ENCODE measurements around the gene SDC1. TPM values are rescaled to one million over a fixed set of nuclear protein-coding genes. Genes with fewer than 3 reads are reported as not detected.

SDC1 gene
- polyA plus RNA-seq, 1 experiment, result 17.9 TPM

DNA sequence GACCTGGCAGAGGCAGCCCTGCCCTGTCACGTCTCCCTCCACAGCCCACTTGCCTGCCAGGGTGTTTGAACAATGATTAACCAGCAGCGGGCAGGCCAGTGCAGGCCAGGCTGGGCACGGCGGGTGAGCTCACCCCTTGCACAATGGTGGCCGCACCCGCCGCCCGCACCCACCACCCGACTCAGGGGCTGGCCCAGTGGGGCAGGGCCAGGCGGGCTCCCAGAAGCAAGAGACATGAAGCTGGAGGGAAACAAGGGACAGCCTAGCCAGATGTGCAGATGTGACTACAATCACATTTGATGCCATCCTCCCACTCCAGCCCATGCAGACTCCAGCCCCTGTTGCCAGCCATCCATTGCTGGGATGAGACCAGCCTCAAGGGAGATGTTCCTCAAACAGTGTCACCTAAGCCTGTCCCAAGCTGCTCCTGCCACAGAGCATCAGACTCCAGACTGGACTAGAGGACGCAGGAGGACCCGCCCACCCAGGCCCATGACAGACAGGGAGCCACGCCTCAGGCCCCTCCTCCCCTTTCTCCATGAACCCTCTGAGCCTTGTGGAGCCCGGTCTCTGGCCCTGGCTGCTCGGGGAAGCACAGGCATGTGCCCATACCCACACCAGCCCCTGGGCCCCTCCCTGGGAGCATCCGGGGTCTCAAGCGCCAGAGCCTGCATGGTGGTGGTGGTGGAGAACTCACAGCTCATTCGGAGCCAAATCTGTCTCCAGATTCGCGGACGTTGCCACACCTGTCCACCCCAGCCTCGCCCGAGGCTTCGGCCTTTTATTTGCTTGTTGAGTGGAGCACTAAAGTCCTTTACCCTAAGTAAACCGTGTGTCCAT lies 45.0 kb downstream of the SDC1 start:
- Histone ChIP-seq H3K9me3 (ENCODE audit: control insufficient read depth, insufficient read depth, low read length) (no peaks in the 10 kb centered on the region; the same call in 1 of the 2 replicates), H3K27ac (ENCODE audit: low read depth, low read length) (no peak overlapping the region), H3K27me3 (ENCODE audit: control insufficient read depth, insufficient read depth, low read length) (no peaks in the 10 kb centered on the region), H3K4me3 (ENCODE audit: low read depth, low read length) (no peak overlapping the region)
- CTCF ChIA-PET, result interaction anchor here (0.7 to 1.1 kb wide), 2 partner anchors 11 to 17 kb away, joined by 3 read pairs; no protein-coding TSS in a partner anchor
- POLR2A ChIA-PET, result no interaction called here
- no peak for DNase-seq (ENCODE audit: low read depth, low spot score)
- TF ChIP-seq, protein P1, sequence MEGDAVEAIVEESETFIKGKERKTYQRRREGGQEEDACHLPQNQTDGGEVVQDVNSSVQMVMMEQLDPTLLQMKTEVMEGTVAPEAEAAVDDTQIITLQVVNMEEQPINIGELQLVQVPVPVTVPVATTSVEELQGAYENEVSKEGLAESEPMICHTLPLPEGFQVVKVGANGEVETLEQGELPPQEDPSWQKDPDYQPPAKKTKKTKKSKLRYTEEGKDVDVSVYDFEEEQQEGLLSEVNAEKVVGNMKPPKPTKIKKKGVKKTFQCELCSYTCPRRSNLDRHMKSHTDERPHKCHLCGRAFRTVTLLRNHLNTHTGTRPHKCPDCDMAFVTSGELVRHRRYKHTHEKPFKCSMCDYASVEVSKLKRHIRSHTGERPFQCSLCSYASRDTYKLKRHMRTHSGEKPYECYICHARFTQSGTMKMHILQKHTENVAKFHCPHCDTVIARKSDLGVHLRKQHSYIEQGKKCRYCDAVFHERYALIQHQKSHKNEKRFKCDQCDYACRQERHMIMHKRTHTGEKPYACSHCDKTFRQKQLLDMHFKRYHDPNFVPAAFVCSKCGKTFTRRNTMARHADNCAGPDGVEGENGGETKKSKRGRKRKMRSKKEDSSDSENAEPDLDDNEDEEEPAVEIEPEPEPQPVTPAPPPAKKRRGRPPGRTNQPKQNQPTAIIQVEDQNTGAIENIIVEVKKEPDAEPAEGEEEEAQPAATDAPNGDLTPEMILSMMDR (IDR thresholded peaks at IDR 0.05; ENCODE audit: low read depth, low read length), result no peak

DNA sequence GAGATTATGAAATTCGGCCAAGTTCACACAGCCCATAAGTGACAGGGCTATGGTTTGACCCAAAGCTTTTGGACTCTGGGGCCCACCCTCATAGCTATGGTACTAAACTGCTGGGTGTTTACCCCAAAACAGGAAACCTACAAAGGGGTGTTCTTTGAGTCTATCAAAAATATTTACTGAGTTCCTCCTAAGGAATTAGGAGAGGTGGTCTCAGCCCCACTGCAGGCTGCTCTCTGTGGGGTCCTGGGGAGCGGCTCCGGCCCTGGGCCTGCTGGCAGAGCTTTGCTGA lies 45.5 kb downstream of the SDC1 start:
- Histone ChIP-seq H3K4me3 (ENCODE audit: low read depth, low read length) (no peak overlapping the region), H3K27ac (ENCODE audit: low read depth, low read length) (no peak overlapping the region), H3K27me3 (ENCODE audit: control insufficient read depth, insufficient read depth, low read length) (no peaks in the 10 kb centered on the region), H3K9me3 (ENCODE audit: control insufficient read depth, insufficient read depth, low read length) (no peaks in the 10 kb centered on the region; the same call in 1 of the 2 replicates)
- TF ChIP-seq, protein P1 (IDR thresholded peaks at IDR 0.05; ENCODE audit: low read depth, low read length), result no peak
- ChIA-PET CTCF (interaction anchor here (0.7 kb wide), 1 partner anchor 12 kb away, joined by 3 read pairs; no protein-coding TSS in a partner anchor), POLR2A (no interaction called here)
- DNase-seq (ENCODE audit: low read depth, low spot score), result no peak

DNA sequence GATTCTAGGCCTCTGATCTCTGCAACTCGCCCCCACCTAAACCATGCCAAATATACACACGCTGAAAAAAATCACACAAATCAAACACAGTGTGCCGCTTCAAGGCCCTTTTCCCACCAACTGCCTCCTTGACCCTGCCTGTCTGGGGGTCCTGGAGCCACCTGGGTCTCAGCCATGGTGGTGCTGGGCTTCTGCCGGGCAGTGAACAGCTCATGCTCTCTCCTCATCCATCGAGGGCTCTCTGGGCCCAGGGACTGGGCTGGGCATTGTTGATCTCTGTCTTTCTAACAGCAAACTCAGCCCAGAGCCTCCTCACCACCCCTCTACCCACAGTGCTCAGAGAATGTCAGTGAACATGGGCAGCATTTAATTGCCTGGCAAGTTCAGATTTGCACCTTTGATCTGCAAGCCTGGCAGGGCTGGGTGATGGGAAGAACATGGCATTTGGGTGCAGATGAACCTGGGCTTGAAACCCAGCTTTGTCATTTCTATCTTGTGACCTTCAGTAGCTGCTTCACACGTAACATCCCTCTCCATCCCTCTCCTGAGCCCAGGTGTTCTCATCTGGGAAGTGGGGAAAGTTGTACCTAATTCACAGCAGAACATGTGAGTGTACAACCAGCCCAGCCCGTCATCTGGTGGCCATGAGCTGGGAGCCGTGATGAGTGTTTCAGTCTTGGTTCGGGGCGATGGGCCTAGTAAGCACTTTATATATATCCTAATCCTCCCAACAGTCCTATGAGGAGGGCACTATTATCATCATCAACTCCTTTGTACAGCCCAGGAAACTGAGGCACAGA lies 46.1 kb downstream of the SDC1 start:
- ChIA-PET CTCF (interaction anchor here (0.7 kb wide), 1 partner anchor 12 kb away, joined by 3 read pairs; no protein-coding TSS in a partner anchor), POLR2A (no interaction called here)
- no peak overlapping the region for H3K27ac ChIP-seq (ENCODE audit: low read depth, low read length)
- DNase-seq (ENCODE audit: low read depth, low spot score), result no peak
- H3K27me3 ChIP-seq (ENCODE audit: control insufficient read depth, insufficient read depth, low read length), result no peaks in the 10 kb centered on the region
- TF ChIP-seq, protein P1 (IDR thresholded peaks at IDR 0.05; ENCODE audit: low read depth, low read length), result no peak
- no peak overlapping the region for H3K4me3 ChIP-seq (ENCODE audit: low read depth, low read length)
- H3K9me3 ChIP-seq (ENCODE audit: control insufficient read depth, insufficient read depth, low read length), result no peaks in the 10 kb centered on the region; the same call in 1 of the 2 replicates

DNA sequence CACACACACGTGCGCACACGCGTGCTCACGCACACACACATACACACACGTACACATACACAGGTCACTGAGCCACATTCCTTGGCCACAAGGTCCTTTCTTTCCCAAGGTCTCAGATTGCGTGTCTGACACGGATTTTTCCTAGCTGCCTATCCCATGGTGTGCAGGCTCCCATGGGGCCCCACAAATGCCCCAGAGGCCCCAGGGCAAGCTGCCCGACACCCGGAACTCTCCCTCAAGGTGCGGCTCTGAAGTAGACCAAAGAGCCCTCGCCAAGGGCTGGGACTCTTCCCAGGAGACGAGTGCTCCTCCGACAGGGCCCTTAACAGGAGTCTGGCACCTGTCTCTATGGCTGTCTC lies 46.7 kb downstream of the SDC1 start:
- TF ChIP-seq, protein P1 (IDR thresholded peaks at IDR 0.05; ENCODE audit: low read depth, low read length), result no peak
- no peak overlapping the region for H3K27ac ChIP-seq (ENCODE audit: low read depth, low read length)
- no peaks in the 10 kb centered on the region for H3K27me3 ChIP-seq (ENCODE audit: control insufficient read depth, insufficient read depth, low read length)
- H3K9me3 ChIP-seq (ENCODE audit: control insufficient read depth, insufficient read depth, low read length), result no peaks in the 10 kb centered on the region; the same call in 1 of the 2 replicates
- POLR2A ChIA-PET, result no interaction called here
- no peak for DNase-seq (ENCODE audit: low read depth, low spot score)
- H3K4me3 ChIP-seq (ENCODE audit: low read depth, low read length), result no peak overlapping the region
- CTCF ChIA-PET, result no interaction called here
